Psoas muscle (tissue), 8 donors: ENCODE data around the gene CAP2. TPM values are rescaled to one million over a fixed set of nuclear protein-coding genes. Genes with fewer than 3 reads are reported as not detected.

Source experiments
- ATAC-seq, 4 donors: fragments of 200-7000 bp; cut with Tn5 transposase; one replicate each; pipeline ENCODE4 v1.9.1; 2020; ENCODE audit warnings: moderate library complexity in 3 of 4, mild to moderate bottlenecking in 2 of 4
- DNase-seq, 2 donors: peaks; one replicate each; pipeline ENCODE4 v3.0.0-alpha.2; 2020
- H3K27ac ChIP-seq: fragments of 200-600 bp; one replicate; pipeline ENCODE4 v1.8.0; 2022
- H3K27me3 ChIP-seq, 3 donors: fragments of 200-600 bp in 1 of 3; one replicate each; pipeline versions ENCODE4 v1.6.1 to v1.8.0; 2013 to 2022; ENCODE audit warnings: low read length in 2 of 3, mild to moderate bottlenecking in 2 of 3, moderate library complexity in 1 of 3; ENCODE audit not compliant: insufficient read depth in 3 of 3
- H3K36me3 ChIP-seq, 2 donors: fragments of 200-600 bp in 1 of 2; one replicate each; pipeline versions ENCODE4 v1.6.1 to v1.8.0; 2013 to 2022; ENCODE audit warnings: low read depth in 1 of 2, mild to moderate bottlenecking in 1 of 2, moderate library complexity in 1 of 2; ENCODE audit not compliant: insufficient read depth in 1 of 2
- H3K4me1 ChIP-seq: fragments of 200-600 bp; one replicate; pipeline ENCODE4 v1.8.0; 2022
- H3K4me3 ChIP-seq: fragments of 200-600 bp; one replicate; pipeline ENCODE4 v1.8.0; 2022; ENCODE audit warnings: mild to moderate bottlenecking
- H3K9me3 ChIP-seq: fragments of 200-600 bp; one replicate; pipeline ENCODE4 v1.8.0; 2022
- WGBS, 3 donors: extraction: QIAGEN DNeasy Blood & Tissue Kit; methylation state at CpG; one replicate each; pipeline versions ENCODE4 v1.1.6 to v1.1.7; 2013; 5-methylcytosine and 5-hydroxymethylcytosine counted together
- intact Hi-C, 2 donors: fragments of 100-400 bp; cut with DNase I; formaldehyde crosslinking; loops; one replicate each; pipeline versions ENCODE4 v1.11.0 to v1.14.2; 2022
- polyA plus RNA-seq, 3 donors: library from polyadenylated mRNA; stranded (reverse); fragments of 200-250 nt; gene quantifications; one replicate each; pipeline ENCODE4 v1.2.3, GENCODE V29; 2013
- total RNA-seq, 4 donors: library from RNA; stranded (reverse); fragmentation: NEBNext Ultra II Directional in 2 of 4; extraction: Animal tissue kit (Norgen Biotek cat#: 25700) in 2 of 4; gene quantifications; one replicate each; pipeline versions ENCODE4 v1.2.1 to v1.2.4, GENCODE V29; 2021 to 2023
- TF ChIP-seq, protein P1 (sequence below): fragments of 200-600 bp; IDR thresholded peaks from one replicate; pipeline ENCODE4 v1.8.0; 2022; ENCODE audit warnings: antibody characterized with exemption
- donor health status: healthy with polysubstance abuse.
- donor health status: DM: no; HTN: no; CAD: no; lungs with moderate emphysema.
- donor health status: Bipolar disorder and iron deficiency.
- donor health status: healthy.
- donor health status: DM: yes; HTN: yes; CAD: no.
- donor health status: DM: no; HTN: no; CAD: no.
- donor health status: DM: no; HTN: no; CAD: no.
- donor health status: DM: yes; HTN: yes; CAD: no.

The CAP2 gene
- total and polyA plus RNA-seq, 7 donors, result 176 to 452 (median 344) TPM

DNA sequence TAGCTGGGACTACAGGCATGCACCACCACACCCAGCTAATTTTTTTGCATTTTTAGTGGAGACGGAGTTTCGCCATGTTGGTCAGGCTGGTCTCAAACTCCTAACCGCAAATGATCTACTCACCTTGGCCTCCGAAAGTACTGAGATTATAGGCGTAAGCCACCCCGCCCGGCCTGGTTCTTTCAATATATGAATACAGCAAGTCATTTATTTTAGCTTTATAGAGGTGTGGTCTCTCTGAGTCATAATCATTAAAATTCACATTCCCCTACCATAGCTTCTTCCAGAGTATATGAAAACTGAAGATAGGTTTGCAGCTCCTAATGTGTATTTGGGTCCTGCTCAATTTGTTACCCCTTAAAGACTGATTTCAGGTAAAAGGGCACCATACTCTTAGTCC is 118.2 kb downstream of the CAP2 start:
- no peak for ATAC-seq
- H3K36me3 ChIP-seq, result peaks cover 13 to 94% of the 10 kb centered on the region in 2 donors

DNA sequence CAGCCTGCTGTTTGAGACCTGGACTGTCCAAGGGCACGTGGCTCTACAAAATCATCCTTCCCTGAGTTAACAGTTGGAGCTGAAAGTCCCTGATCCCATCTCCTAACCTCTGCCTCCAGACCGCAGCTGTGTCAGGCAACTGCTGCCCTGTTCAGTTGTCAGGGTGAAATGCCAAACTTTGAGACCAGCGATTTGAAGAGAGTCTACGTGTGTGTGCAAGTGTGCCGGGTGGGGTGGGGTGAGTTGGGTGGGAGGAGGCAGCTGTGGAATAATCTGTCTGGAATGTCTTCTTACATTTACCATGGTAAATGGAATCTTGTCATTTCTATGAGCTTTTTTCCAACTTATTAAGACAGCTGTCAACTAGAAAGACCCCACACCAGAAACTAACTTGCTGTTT is 125.7 kb downstream of the CAP2 start:
- no peak overlapping the region for H3K27ac ChIP-seq
- WGBS, 3 donors, result 40 to 58% (median 45%) methylated on average over 5 of the region's 5 CpGs
- DNase-seq, result no peak

More for the DNA sequence above, 118.2 kb downstream of the CAP2 start:
- Histone ChIP-seq H3K4me1 (no peaks in the 10 kb centered on the region), H3K9me3 (no peaks in the 10 kb centered on the region), H3K27me3 (no peaks in the 10 kb centered on the region), H3K4me3 (no peak overlapping the region), H3K27ac (no peak overlapping the region)
- no peak for DNase-seq
- TF ChIP-seq, protein P1, sequence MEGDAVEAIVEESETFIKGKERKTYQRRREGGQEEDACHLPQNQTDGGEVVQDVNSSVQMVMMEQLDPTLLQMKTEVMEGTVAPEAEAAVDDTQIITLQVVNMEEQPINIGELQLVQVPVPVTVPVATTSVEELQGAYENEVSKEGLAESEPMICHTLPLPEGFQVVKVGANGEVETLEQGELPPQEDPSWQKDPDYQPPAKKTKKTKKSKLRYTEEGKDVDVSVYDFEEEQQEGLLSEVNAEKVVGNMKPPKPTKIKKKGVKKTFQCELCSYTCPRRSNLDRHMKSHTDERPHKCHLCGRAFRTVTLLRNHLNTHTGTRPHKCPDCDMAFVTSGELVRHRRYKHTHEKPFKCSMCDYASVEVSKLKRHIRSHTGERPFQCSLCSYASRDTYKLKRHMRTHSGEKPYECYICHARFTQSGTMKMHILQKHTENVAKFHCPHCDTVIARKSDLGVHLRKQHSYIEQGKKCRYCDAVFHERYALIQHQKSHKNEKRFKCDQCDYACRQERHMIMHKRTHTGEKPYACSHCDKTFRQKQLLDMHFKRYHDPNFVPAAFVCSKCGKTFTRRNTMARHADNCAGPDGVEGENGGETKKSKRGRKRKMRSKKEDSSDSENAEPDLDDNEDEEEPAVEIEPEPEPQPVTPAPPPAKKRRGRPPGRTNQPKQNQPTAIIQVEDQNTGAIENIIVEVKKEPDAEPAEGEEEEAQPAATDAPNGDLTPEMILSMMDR, result no peak
- 96 to 98% (median 98%) methylated on average over 7 of the region's 7 CpGs for WGBS, 3 donors
- intact Hi-C loops, result no loop called here

DNA sequence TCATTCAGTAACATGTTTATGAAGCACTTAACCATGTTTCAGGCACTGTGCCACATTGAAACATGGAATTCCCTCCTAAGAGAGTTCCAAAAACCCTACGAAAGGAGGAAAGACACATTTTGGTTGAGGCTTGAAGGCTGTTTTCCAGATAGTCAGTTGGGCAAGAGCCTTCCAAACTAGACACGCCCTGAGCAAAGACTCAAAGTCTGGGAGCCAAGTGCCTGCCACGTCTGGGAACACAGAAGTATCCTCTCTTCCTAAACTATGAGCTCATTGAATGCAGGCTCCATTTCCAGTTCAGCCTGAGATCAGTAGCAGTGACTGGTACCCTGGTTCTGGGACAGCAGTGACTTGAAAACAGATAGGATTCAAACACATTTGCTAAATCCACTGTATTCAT is 132.2 kb downstream of the CAP2 start:
- ATAC-seq (peak in 2 of 4 donors; percentile 59 to 63), DNase-seq (no peak)
- intact Hi-C loops, result no loop called here
- Histone ChIP-seq H3K9me3 (no peaks in the 10 kb centered on the region), H3K27ac (peak overlapping the region; percentile 24), H3K36me3 (peaks cover 6 to 96% of the 10 kb centered on the region in 2 donors), H3K4me3 (no peak overlapping the region), H3K4me1 (no peaks in the 10 kb centered on the region), H3K27me3 (no peaks in the 10 kb centered on the region)
- 46 to 63% (median 56%) methylated on average over 3 of the region's 3 CpGs for WGBS, 3 donors
- TF ChIP-seq, protein P1, result no peak

More for the DNA sequence above, 125.7 kb downstream of the CAP2 start:
- Histone ChIP-seq H3K4me3 (no peak overlapping the region), H3K4me1 (no peaks in the 10 kb centered on the region), H3K36me3 (peaks cover 5 to 98% of the 10 kb centered on the region in 2 donors), H3K9me3 (no peaks in the 10 kb centered on the region), H3K27me3 (no peaks in the 10 kb centered on the region)
- ATAC-seq, result peak; percentile 20 to 29 (median 26)
- TF ChIP-seq, protein P1, result no peak
- intact Hi-C loops, result loop anchor here in 1 of 2 donors (5.0 kb wide), 1 partner anchor 38 kb away; no protein-coding TSS in a partner anchor

DNA sequence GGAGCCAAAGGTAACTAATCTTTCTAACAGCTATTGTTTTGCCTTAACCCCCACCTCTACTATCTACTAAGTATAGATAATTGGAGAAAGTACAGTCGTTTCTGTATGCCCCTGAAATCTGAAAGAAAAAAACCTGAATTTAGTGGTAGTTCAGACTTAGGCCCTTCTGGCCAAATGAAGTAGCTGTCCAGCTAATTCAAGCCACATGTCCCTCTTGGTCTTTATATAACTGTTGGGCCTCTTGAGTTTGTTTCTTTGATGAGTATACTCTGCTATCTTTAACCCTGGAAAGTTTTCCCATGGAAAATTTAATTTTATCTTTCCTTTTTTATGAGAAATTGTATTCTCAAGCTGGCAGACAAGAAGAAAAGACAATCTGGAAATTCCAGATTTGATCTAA is 133.7 kb downstream of the CAP2 start:
- DNase-seq, result no peak
- intact Hi-C loops, result no loop called here
- no peak overlapping the region for H3K27ac ChIP-seq
- H3K27me3 ChIP-seq, result no peaks in the 10 kb centered on the region
- 29 to 40% (median 39%) methylated on average over 1 of the region's 1 CpG for WGBS, 3 donors
- H3K4me3 ChIP-seq, result no peak overlapping the region
- H3K9me3 ChIP-seq, result no peaks in the 10 kb centered on the region
- H3K36me3 ChIP-seq, result peaks cover 3 to 95% of the 10 kb centered on the region in 2 donors
- TF ChIP-seq, protein P1, result no peak
- ATAC-seq, result peak in 1 of 4 donors; percentile 35
- H3K4me1 ChIP-seq, result no peaks in the 10 kb centered on the region

DNA sequence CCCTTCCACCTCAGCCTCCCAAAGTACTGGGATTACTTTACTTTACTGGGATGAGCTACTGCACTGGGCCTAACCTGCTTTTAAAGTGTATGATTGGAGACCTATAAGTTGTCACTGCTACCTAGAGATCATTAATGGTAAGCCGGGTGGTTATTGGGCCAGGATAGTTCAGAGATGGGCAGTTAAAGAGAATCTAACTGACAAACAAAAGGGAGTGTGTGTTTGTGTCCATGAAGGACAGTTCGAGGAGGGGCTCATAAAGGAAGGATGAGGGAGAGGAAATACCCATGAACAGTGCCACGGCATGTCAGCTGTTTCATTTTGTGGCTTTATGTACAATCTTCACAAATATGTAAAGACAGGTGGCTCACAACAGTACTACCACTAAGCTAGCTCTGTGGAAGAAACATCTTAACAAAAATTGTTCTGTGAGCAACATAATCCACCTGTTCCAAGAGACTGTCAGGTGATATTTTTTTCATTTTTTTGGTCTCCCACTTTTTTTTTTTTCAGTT is 137.0 kb downstream of the CAP2 start:
- peaks cover 3 to 91% of the 10 kb centered on the region in 2 donors for H3K36me3 ChIP-seq
- H3K27ac ChIP-seq, result no peak overlapping the region
- no peak for DNase-seq
- WGBS, 3 donors, result 50 to 52% (median 51%) methylated on average over 3 of the region's 3 CpGs
- intact Hi-C loops, result no loop called here
- no peaks in the 10 kb centered on the region for H3K27me3 ChIP-seq
- no peak overlapping the region for H3K4me3 ChIP-seq
- no peaks in the 10 kb centered on the region for H3K4me1 ChIP-seq
- no peak for ATAC-seq
- no peaks in the 10 kb centered on the region for H3K9me3 ChIP-seq
- TF ChIP-seq, protein P1, result no peak
